Stimulated activated CD4-positive, alpha-beta T cell treated with anti-CD3 and anti-CD28 coated beads, Interleukin-2, amount 100 ng/mL, for 24 hours (primary cell): ENCODE results near the gene BHMT.
"Not testable (repeated sequence)": the region's sequence is repeated elsewhere in the genome, so short reads cannot be mapped to it uniquely, and the experiment has no call there.

Experiments used
- DNase-seq, 2 donors: peaks; one replicate each; pipeline ENCODE4 v3.0.0-alpha.2; 2020

Gene BHMT

DNA sequence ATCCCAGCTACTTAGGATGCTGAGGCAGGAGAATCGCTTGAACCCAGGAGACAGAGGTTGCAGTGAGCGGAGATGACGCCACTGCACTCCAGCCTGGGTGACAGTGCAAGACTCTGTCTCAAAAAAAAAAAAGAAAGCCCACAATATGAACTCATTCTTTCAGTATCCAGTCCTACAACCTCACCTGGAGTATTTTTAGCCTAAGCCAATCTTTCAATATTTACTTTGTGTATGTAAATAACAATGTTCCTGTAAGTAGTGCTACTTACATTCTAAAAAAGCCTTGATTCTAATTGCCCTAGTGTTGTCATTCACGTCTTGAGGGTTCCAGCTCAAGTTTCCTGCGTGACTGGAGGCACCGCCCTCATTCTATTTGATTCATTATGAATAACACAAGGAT lies 62.0 kb downstream of the BHMT start:
- no peak for DNase-seq

DNA sequence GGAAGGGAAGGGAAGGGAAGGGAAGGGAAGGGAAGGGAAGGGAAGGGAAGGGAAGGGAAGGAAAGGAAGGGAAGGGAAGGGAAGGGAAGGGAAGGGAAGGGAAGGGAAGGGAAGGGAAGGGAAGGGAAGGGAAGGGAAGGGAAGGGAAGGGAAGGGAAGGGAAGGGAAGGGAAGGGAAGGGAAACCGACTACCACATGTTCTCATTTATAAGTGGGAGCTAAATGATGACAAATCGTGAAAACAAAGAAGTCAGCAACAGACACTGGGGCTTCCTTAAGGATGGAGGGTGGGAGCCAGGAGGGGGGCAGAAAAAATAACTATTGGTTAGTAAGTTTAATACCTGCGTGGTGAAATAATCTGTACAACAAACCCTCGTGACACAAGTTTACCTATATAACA lies 68.8 kb downstream of the BHMT start:
- DNase-seq = not testable (repeated sequence)

DNA sequence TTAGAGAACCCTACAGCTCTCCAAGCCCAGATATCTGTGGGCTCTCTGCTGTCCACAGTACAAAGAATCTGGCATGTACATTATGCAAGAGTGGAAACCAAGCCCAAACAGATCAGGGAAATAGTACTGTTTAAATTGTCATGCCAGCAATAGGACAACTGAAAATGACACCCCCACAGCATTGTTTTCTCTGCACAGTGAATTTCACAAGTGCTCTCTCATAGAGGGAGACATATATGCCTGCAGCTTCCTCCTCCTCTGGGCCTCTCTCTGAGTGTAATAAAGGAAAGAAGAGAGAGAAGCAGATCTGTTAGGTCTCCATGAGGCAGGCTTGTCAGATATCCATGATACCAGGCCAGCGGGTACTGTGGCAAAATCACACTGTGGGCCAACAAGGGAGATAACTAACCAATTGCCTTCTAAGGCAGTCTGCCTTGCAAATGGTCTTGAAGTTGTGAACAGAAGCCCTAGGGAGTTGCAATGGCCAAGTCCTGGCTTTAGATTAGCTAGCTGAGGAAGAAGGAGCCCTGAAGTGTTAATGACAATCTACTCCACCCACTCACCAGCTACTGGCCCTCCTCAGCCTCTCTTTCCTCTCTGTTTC lies 69.9 kb downstream of the BHMT start:
- no peak for DNase-seq
